ENCODE measurements around the gene SURF2.

- TF ChIP-seq CTCF (IDR thresholded peaks at IDR 0.05; ENCODE audit: extremely low read depth in 1 of 2, insufficient read depth in 1 of 2, low read depth in 1 of 2, low read length in 2 of 2) (no peak), EZH2 (IDR thresholded peaks at IDR 0.05; ENCODE audit: borderline replicate concordance, low read depth, low read length, severe bottlenecking) (no peak), POLR2AphosphoS5 (IDR thresholded peaks at IDR 0.05; ENCODE audit: insufficient read depth, low read depth, low read length) (no peak), POLR2A (IDR thresholded peaks at IDR 0.05; ENCODE audit: low read depth, low read length) (no peak), MYC (IDR thresholded peaks at IDR 0.05; ENCODE audit: low read depth, low read length) (no peak)
Observed at GRCh38 chr9:133389562-133389961, 33.2 kb downstream of the SURF2 start.
